Prostate gland (tissue), 2 donors: ENCODE data around the gene POP7. TPM values are rescaled to one million over a fixed set of nuclear protein-coding genes. Genes with fewer than 3 reads are reported as not detected.

Experiments
- DNase-seq: peaks from one replicate; pipeline ENCODE4 v3.0.0-alpha.2; 2019; ENCODE audit warnings: low spot score
- H3K27ac ChIP-seq, 2 donors: fragments of 200-600 bp; sonication (generic); 2 replicates each; pipeline ENCODE4 v1.5.1; 2017 to 2019
- H3K27me3 ChIP-seq: fragments of 200-600 bp; sonication (generic); replicated peaks from 2 replicates; pipeline ENCODE4 v1.5.1; 2019; ENCODE audit not compliant: insufficient read depth
- H3K36me3 ChIP-seq, 2 donors: fragments of 200-600 bp; sonication (generic); 1 replicate in 1 of 2; 2 replicates in 1 of 2; pipeline versions ENCODE4 v1.5.1 to v1.8.1; 2017 to 2019
- H3K4me1 ChIP-seq: fragments of 200-600 bp; sonication (generic); replicated peaks from 2 replicates; pipeline ENCODE4 v1.5.1; 2019
- H3K4me3 ChIP-seq, 2 donors: fragments of 200-600 bp; sonication (generic); 2 replicates each; pipeline ENCODE4 v1.5.1; 2017 to 2019
- H3K9me3 ChIP-seq: fragments of 200-600 bp; sonication (generic); 2 replicates; pipeline ENCODE4 v1.5.1; 2017
- POLR2A ChIP-seq: fragments of 450-650 bp; IDR thresholded peaks from one replicate; pipeline ENCODE4 v1.6.1; 2016; ENCODE audit warnings: antibody characterized with exemption, mild to moderate bottlenecking
- POLR2AphosphoS5 ChIP-seq: sonication (generic); formaldehyde crosslinking; IDR thresholded peaks from one replicate; pipeline ENCODE4 v1.6.1; 2017; ENCODE audit warnings: antibody characterized with exemption
- WGBS: methylation state at CpG from one replicate; pipeline ENCODE4 v1.1.5; 2018; 5-methylcytosine and 5-hydroxymethylcytosine counted together
- intact Hi-C: fragments of 100-400 bp; cut with DNase I; formaldehyde crosslinking; loops from one replicate; pipeline ENCODE4 v1.14.2; 2022
- total RNA-seq, 2 donors: library from RNA; depleted of rRNA; stranded (reverse); fragments of >200 nt; gene quantifications; one replicate each; pipeline ENCODE4 v1.1.0, GENCODE V29; 2016
- TF ChIP-seq, protein P1 (sequence below), 4 experiments: fragments of 200-600 bp in 2 of 4; fragments of 450-650 bp in 2 of 4; sonication (generic) in 2 of 4; IDR thresholded peaks; 1 replicate in 3 of 4; 2 replicates in 1 of 4; pipeline ENCODE4 v1.5.1; 2016 to 2019; ENCODE audit warnings: antibody characterized with exemption in 4 of 4, mild to moderate bottlenecking in 2 of 4, moderate library complexity in 2 of 4

The POP7 gene
- total RNA-seq, 2 donors from 2014 or later = 41.4 to 45.2 TPM

DNA sequence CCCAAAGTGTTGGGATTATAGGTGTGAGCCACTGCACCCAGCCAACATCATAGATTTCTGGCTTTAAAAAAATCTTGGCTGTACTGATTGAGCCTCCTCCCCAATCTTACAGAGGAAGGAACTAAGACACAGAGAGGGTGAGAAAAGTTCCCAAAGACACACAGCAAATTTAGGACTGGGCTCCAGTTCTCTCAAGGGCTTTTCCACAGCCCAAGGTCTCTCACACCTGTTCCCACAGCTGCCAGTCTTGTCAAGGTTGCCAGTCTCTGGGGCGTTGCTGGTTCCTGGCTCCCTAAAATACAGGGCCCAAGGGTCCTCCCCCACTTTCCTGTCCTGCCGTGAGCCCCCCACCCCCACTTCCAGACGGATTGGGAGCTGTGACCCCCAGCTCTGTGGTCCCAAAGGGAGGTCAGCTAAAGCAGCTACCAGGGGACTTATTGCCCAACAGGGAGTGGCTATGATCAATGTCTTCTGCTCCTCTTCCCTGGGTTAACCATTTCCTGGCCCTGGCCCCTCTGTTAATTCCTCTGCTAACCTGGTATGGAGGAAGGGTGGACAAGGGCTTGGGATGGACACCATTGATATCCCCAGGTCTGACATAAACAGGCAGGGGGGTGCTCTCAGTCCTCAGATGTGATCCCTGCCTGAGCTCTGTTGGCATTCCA lies 24.3 kb downstream of the POP7 start:
- TF ChIP-seq, protein P1, sequence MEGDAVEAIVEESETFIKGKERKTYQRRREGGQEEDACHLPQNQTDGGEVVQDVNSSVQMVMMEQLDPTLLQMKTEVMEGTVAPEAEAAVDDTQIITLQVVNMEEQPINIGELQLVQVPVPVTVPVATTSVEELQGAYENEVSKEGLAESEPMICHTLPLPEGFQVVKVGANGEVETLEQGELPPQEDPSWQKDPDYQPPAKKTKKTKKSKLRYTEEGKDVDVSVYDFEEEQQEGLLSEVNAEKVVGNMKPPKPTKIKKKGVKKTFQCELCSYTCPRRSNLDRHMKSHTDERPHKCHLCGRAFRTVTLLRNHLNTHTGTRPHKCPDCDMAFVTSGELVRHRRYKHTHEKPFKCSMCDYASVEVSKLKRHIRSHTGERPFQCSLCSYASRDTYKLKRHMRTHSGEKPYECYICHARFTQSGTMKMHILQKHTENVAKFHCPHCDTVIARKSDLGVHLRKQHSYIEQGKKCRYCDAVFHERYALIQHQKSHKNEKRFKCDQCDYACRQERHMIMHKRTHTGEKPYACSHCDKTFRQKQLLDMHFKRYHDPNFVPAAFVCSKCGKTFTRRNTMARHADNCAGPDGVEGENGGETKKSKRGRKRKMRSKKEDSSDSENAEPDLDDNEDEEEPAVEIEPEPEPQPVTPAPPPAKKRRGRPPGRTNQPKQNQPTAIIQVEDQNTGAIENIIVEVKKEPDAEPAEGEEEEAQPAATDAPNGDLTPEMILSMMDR (IDR thresholded peaks at IDR 0.05) = no peak
- TF ChIP-seq POLR2AphosphoS5 (no peak), POLR2A (no peak)
- 50% methylated on average over 1 of the region's 3 CpGs for WGBS
- H3K9me3 ChIP-seq = no peaks in the 10 kb centered on the region
- H3K4me1 ChIP-seq = no peaks in the 10 kb centered on the region
- DNase-seq = no peak
- intact Hi-C loops = no loop called here
- H3K36me3 ChIP-seq = no peaks in the 10 kb centered on the region
- no peak overlapping the region for H3K27ac ChIP-seq
- H3K27me3 ChIP-seq = no peaks in the 10 kb centered on the region
- H3K4me3 ChIP-seq = no peak overlapping the region

DNA sequence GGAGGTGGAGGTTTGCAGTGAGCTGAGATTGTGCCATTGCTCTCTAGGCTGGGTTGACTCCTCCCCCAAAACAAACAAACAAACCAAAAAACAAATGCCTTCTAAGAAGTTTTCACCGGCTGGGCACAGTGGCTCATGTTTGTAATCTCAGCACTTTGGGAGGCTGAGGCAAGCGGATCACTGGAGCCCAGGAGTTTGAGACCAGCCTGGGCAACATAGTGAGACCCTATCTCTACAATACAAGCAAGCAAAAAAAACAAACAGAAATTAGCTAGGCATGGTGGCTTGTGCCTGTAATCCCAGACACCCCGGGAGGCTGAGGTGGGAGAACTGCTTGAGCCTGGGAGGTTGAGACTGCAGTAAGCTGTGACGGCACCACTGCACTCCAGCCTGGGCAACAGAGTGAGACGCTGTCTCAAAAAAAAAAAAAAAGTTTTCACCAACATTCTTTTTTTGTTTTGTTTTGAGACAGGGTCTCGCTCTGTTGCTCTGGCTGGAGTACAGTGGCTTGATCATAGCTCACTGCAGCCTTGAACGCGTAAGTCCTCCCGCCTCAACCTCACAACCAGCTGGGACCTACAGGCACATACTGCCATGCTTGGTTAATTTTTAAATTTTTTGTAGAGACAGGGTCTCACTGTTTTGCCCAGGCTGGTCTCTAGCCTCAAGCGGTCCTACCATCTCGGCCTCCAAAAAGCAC lies 26.2 kb downstream of the POP7 start:
- WGBS = 83% methylated on average over 11 of the region's 11 CpGs
- DNase-seq = no peak
- intact Hi-C loops = no loop called here
- H3K36me3 ChIP-seq = no peaks in the 10 kb centered on the region
- TF ChIP-seq POLR2A (no peak), POLR2AphosphoS5 (no peak)
- TF ChIP-seq, protein P1 (IDR thresholded peaks at IDR 0.05) = no peak
- no peak overlapping the region for H3K4me3 ChIP-seq
- no peaks in the 10 kb centered on the region for H3K4me1 ChIP-seq
- H3K27me3 ChIP-seq = no peaks in the 10 kb centered on the region
- H3K27ac ChIP-seq = no peak overlapping the region
- no peaks in the 10 kb centered on the region for H3K9me3 ChIP-seq

DNA sequence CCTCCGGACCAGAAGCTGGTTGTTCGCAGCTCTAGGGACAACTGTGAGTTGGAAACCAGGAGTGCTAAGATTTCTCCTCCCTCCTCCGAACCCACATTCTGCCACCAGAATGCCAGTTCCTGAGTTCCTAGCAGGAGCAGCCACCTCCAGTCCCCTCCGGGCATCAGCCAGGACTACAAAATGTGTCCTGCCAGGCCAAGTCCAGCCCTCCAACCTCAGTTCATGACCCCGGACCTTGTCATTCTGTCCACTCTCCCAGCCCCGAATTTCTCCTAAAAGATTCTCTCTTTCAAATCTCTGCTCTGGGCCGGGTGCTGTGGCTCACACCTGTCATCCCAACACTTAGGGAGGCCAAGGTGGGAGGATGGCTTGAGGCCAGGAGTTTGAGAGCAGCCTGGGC lies 29.8 kb downstream of the POP7 start:
- no peaks in the 10 kb centered on the region for H3K27me3 ChIP-seq

DNA sequence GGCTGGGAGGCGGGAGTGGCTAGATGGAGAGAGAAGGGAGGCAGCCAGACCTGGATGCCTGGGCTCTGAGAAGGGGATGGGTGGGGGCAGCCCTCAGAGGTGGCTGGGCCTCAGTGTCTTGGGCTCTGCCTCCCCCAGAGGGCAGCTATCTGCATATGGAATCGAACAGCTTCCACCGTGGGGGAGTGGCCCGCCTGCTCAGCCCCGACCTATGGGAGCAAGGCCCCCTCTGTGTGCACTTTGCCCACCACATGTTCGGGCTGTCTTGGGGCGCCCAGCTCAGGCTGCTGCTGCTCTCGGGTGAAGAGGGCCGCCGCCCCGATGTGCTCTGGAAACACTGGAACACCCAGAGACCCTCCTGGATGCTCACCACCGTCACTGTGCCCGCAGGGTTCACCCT lies 30.8 kb downstream of the POP7 start:
- intact Hi-C loops = no loop called here
- Histone ChIP-seq H3K4me1 (no peaks in the 10 kb centered on the region), H3K36me3 (no peaks in the 10 kb centered on the region), H3K4me3 (no peak overlapping the region), H3K27me3 (no peaks in the 10 kb centered on the region), H3K27ac (no peak overlapping the region), H3K9me3 (no peaks in the 10 kb centered on the region)
- TF ChIP-seq POLR2A (no peak), POLR2AphosphoS5 (no peak)
- TF ChIP-seq, protein P1 (IDR thresholded peaks at IDR 0.05) = no peak
- DNase-seq = no peak
- WGBS = 81% methylated on average over 12 of the region's 13 CpGs

More for the DNA sequence above, 29.8 kb downstream of the POP7 start:
- 84% methylated on average over 7 of the region's 7 CpGs for WGBS
- no peaks in the 10 kb centered on the region for H3K4me1 ChIP-seq
- H3K36me3 ChIP-seq = no peaks in the 10 kb centered on the region
- TF ChIP-seq, protein P1 (IDR thresholded peaks at IDR 0.05) = no peak
- TF ChIP-seq POLR2A (no peak), POLR2AphosphoS5 (no peak)
- no peak overlapping the region for H3K4me3 ChIP-seq
- no peaks in the 10 kb centered on the region for H3K9me3 ChIP-seq
- H3K27ac ChIP-seq = no peak overlapping the region
- no peak for DNase-seq
- intact Hi-C loops = no loop called here

DNA sequence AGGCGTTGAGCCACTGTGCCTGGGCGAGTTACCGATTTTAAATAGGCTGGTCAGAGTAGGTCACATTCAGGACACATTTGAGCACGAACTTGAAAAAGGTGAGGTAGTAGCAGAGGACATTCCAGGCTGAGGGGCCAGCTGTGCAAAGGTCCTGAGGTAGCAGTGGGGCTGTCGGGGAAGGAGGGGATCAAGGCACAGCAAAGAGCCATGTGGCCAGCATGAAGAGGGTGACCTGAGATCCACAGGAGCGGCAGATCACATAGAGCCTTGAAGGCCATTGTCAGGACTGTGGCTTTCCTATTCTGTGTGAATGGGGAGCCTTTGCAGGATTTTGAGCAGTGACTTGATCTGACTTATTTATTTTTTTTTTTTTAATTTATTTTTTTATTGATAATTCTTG lies 34.0 kb downstream of the POP7 start:
- intact Hi-C loops = no loop called here
- no peak for DNase-seq
- no peak overlapping the region for H3K27ac ChIP-seq
- H3K27me3 ChIP-seq = no peaks in the 10 kb centered on the region
- H3K4me1 ChIP-seq = no peaks in the 10 kb centered on the region
- 100% methylated on average over 2 of the region's 6 CpGs for WGBS
- no peaks in the 10 kb centered on the region for H3K36me3 ChIP-seq
- TF ChIP-seq POLR2AphosphoS5 (no peak), POLR2A (no peak)
- TF ChIP-seq, protein P1 (IDR thresholded peaks at IDR 0.05) = no peak
- H3K9me3 ChIP-seq = no peaks in the 10 kb centered on the region
- no peak overlapping the region for H3K4me3 ChIP-seq
